Lower lobe of right lung (tissue), 2 donors: Measurements from ENCODE around the gene SLC5A9. TPM values are rescaled to one million over a fixed set of nuclear protein-coding genes. Genes with fewer than 3 reads are reported as not detected.
"Not testable (repeated sequence)": the region's sequence is repeated elsewhere in the genome, so short reads cannot be mapped to it uniquely, and the experiment has no call there.

Source experiments
- ATAC-seq, 2 donors: fragments of 200-7000 bp; cut with Tn5 transposase; one replicate each; pipeline ENCODE4 v1.9.1; 2020 to 2022; ENCODE audit warnings: mild to moderate bottlenecking in 2 of 2, moderate library complexity in 2 of 2
- DNase-seq: peaks from one replicate; pipeline ENCODE4 v3.0.0-alpha.2; 2020
- H3K27ac ChIP-seq: fragments of 200-600 bp; one replicate; pipeline ENCODE4 v1.8.0; 2022
- H3K27me3 ChIP-seq: fragments of 200-600 bp; one replicate; pipeline ENCODE4 v1.8.0; 2022; ENCODE audit warnings: low read depth
- H3K36me3 ChIP-seq: fragments of 200-600 bp; one replicate; pipeline ENCODE4 v1.8.0; 2022; ENCODE audit warnings: mild to moderate bottlenecking
- H3K4me1 ChIP-seq: fragments of 200-600 bp; one replicate; pipeline ENCODE4 v1.8.0; 2022
- H3K4me3 ChIP-seq: fragments of 200-600 bp; one replicate; pipeline ENCODE4 v1.8.0; 2022; ENCODE audit warnings: mild to moderate bottlenecking
- H3K9me3 ChIP-seq: fragments of 200-600 bp; one replicate; pipeline ENCODE4 v1.8.0; 2022
- intact Hi-C: fragments of 100-400 bp; cut with DNase I; formaldehyde crosslinking; loops from one replicate; pipeline ENCODE4 v1.11.0; 2022
- total RNA-seq: library from RNA; stranded (reverse); fragmentation: NEBNext Ultra II Directional; extraction: Animal tissue kit (Norgen Biotek cat#: 25700); gene quantifications from one replicate; pipeline ENCODE4 v1.2.1, GENCODE V29; 2021
- TF ChIP-seq, protein P1 (sequence below): fragments of 200-600 bp; IDR thresholded peaks from one replicate; pipeline ENCODE4 v1.8.0; 2022; ENCODE audit warnings: antibody characterized with exemption, mild to moderate bottlenecking
- donor health status: DM: no; HTN: yes; CAD: no; lungs with severe emphysema.

The SLC5A9 gene
- total RNA-seq, 1 donor from 2014 or later: 8.2 TPM

GRCh38 chr1:48206371-48206770 lies 16.1 kb upstream of the SLC5A9 start:
- Histone ChIP-seq H3K36me3 (no peaks in the 10 kb centered on the region), H3K27me3 (no peaks in the 10 kb centered on the region), H3K9me3 (no peaks in the 10 kb centered on the region), H3K4me3 (no peak overlapping the region), H3K4me1 (no peaks in the 10 kb centered on the region), H3K27ac (no peak overlapping the region)
- intact Hi-C loops: no loop called here
- ATAC-seq (no peak), DNase-seq (no peak)
- TF ChIP-seq, protein P1, sequence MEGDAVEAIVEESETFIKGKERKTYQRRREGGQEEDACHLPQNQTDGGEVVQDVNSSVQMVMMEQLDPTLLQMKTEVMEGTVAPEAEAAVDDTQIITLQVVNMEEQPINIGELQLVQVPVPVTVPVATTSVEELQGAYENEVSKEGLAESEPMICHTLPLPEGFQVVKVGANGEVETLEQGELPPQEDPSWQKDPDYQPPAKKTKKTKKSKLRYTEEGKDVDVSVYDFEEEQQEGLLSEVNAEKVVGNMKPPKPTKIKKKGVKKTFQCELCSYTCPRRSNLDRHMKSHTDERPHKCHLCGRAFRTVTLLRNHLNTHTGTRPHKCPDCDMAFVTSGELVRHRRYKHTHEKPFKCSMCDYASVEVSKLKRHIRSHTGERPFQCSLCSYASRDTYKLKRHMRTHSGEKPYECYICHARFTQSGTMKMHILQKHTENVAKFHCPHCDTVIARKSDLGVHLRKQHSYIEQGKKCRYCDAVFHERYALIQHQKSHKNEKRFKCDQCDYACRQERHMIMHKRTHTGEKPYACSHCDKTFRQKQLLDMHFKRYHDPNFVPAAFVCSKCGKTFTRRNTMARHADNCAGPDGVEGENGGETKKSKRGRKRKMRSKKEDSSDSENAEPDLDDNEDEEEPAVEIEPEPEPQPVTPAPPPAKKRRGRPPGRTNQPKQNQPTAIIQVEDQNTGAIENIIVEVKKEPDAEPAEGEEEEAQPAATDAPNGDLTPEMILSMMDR: no peak

DNA sequence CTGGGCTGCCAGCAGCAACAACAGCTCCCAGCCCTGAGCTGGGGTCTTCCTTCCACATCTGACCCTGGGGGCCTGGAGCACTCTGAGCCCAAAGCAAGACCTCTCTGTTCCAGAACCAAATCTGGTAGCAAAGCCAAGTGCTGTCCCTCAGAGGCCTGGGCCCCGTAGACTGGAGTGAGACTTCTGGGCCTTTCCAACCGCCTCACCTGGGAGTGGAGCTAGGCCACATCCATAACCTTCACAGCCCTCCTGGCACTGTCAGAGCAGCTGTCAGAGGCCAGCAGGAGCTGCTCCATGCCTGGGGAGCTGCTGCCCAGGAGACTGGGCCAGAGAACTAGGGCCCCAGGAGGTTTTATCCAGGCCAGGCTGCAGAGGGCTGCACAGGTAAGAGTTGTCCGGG lies 15.4 kb upstream of the SLC5A9 start:
- no peaks in the 10 kb centered on the region for H3K9me3 ChIP-seq
- no peaks in the 10 kb centered on the region for H3K4me1 ChIP-seq
- H3K27me3 ChIP-seq: no peaks in the 10 kb centered on the region
- ATAC-seq (no peak), DNase-seq (no peak)
- TF ChIP-seq, protein P1: no peak
- H3K36me3 ChIP-seq: no peaks in the 10 kb centered on the region
- H3K27ac ChIP-seq: no peak overlapping the region
- intact Hi-C loops: no loop called here
- H3K4me3 ChIP-seq: no peak overlapping the region

GRCh38 chr1:48207536-48208075 lies 14.9 kb upstream of the SLC5A9 start:
- TF ChIP-seq, protein P1: no peak
- no peaks in the 10 kb centered on the region for H3K9me3 ChIP-seq
- no peak overlapping the region for H3K27ac ChIP-seq
- DNase-seq (no peak), ATAC-seq (no peak)
- intact Hi-C loops: no loop called here
- H3K36me3 ChIP-seq: no peaks in the 10 kb centered on the region
- H3K4me1 ChIP-seq: no peaks in the 10 kb centered on the region
- H3K27me3 ChIP-seq: no peaks in the 10 kb centered on the region
- H3K4me3 ChIP-seq: no peak overlapping the region

- intact Hi-C loops: no loop called here
- Histone ChIP-seq H3K9me3 (no peaks in the 10 kb centered on the region), H3K27me3 (no peaks in the 10 kb centered on the region), H3K4me1 (no peaks in the 10 kb centered on the region), H3K4me3 (no peak overlapping the region), H3K27ac (no peak overlapping the region), H3K36me3 (no peaks in the 10 kb centered on the region)
- TF ChIP-seq, protein P1: no peak
- DNase-seq (no peak), ATAC-seq (no peak)
These were observed 14.3 kb upstream of the SLC5A9 start for GRCh38 chr1:48208251-48208650.

DNA sequence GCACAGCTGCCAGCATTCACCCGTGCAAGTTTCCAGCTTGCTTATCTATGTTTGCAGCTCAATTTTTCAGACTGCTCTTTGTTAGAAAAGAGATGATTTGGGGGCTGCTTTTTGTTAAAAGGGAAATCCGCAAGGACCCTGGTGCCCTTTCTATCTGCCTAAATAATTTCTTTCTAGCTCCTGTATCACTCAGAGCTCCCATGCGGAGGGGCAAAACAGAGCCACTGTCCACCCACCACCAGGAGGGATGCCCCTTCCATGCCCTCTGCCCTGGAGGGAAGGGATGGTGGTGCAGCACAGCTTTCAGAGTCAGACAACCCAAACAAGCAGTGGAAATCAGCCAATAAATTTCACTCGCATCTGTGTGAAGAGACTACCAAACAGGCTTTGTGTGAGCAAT lies 13.9 kb upstream of the SLC5A9 start:
- H3K4me1 ChIP-seq: no peaks in the 10 kb centered on the region
- H3K27me3 ChIP-seq: no peaks in the 10 kb centered on the region
- no peak for DNase-seq
- no peaks in the 10 kb centered on the region for H3K36me3 ChIP-seq
- no peak overlapping the region for H3K27ac ChIP-seq
- TF ChIP-seq, protein P1: no peak
- no peak overlapping the region for H3K4me3 ChIP-seq
- intact Hi-C loops: no loop called here
- H3K9me3 ChIP-seq: no peaks in the 10 kb centered on the region
- no peak for ATAC-seq

- H3K27me3 ChIP-seq, H3K4me3 ChIP-seq, H3K4me1 ChIP-seq, DNase-seq, H3K9me3 ChIP-seq, H3K27ac ChIP-seq, intact Hi-C loops, H3K36me3 ChIP-seq, ATAC-seq: not testable (repeated sequence)
These were observed 9.1 kb upstream of the SLC5A9 start for GRCh38 chr1:48213462-48213861.

DNA sequence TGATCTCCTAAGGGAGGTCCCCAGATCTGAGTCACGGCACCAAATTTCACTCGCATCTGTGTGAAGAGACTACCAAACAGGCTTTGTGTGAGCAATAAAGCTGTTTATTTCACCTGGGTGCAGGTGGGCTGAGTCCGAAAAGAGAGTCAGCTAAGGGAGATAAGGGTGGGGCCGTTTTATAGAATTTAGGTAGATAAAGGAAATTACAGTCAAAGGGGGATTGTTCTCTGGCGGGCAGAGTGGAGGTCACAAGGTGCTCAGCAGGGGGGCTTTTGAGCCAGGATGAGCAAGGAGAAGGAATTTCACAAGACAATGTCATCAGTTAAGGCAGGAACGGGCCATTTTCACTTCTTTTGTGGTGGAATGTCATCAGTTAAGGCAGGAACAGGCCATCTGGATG lies 8.2 kb upstream of the SLC5A9 start:
- H3K4me3 ChIP-seq, intact Hi-C loops, H3K4me1 ChIP-seq, DNase-seq, H3K27ac ChIP-seq, H3K9me3 ChIP-seq, H3K27me3 ChIP-seq, ATAC-seq, H3K36me3 ChIP-seq: not testable (repeated sequence)
